Hepatocyte (in vitro differentiated cells): Measurements from ENCODE around the gene RGCC. TPM values are rescaled to one million over a fixed set of nuclear protein-coding genes. Genes with fewer than 3 reads are reported as not detected.

Experiments
- DNase-seq: peaks from one replicate; pipeline ENCODE4 v3.0.0-alpha.2; 2016; ENCODE audit warnings: low spot score
- H2AFZ ChIP-seq: fragments of 200-600 bp; sonication (generic); 2 replicates; pipeline ENCODE4 v1.6.0; 2016; ENCODE audit warnings: antibody characterized with exemption, mild to moderate bottlenecking
- H3K27ac ChIP-seq: fragments of 200-600 bp; sonication (generic); 2 replicates; pipeline ENCODE4 v1.5.1; 2016; ENCODE audit warnings: mild to moderate bottlenecking
- H3K27me3 ChIP-seq: fragments of 200-600 bp; sonication (generic); 2 replicates; pipeline ENCODE4 v1.6.1; 2016
- H3K36me3 ChIP-seq: fragments of 200-600 bp; sonication (generic); replicated peaks from 2 replicates; pipeline ENCODE4 v1.5.1; 2016; ENCODE audit warnings: low read depth; ENCODE audit not compliant: insufficient read depth
- H3K4me1 ChIP-seq: fragments of 200-600 bp; sonication (generic); 2 replicates; pipeline ENCODE4 v1.5.1; 2016; ENCODE audit warnings: mild to moderate bottlenecking, moderate library complexity; ENCODE audit not compliant: insufficient read depth
- H3K4me2 ChIP-seq: fragments of 200-600 bp; sonication (generic); 2 replicates; pipeline ENCODE4 v1.6.0; 2016
- H3K4me3 ChIP-seq: fragments of 200-600 bp; sonication (generic); 2 replicates; pipeline ENCODE4 v1.5.1; 2016; ENCODE audit warnings: mild to moderate bottlenecking
- H3K79me2 ChIP-seq: fragments of 200-600 bp; sonication (generic); 2 replicates; pipeline ENCODE4 v1.6.0; 2017; ENCODE audit warnings: mild to moderate bottlenecking
- H3K9me2 ChIP-seq: fragments of 200-600 bp; sonication (generic); replicated peaks from 2 replicates; pipeline ENCODE4 v1.6.0; 2017; ENCODE audit warnings: mild to moderate bottlenecking; ENCODE audit not compliant: insufficient read depth
- H3K9me3 ChIP-seq: fragments of 200-600 bp; sonication (generic); 2 replicates; pipeline ENCODE4 v1.5.1; 2016; ENCODE audit warnings: low read depth, mild to moderate bottlenecking
- H4K20me1 ChIP-seq: fragments of 200-600 bp; sonication (generic); 2 replicates; pipeline ENCODE4 v1.6.0; 2016; ENCODE audit warnings: mild to moderate bottlenecking; ENCODE audit not compliant: insufficient read depth, poor library complexity, severe bottlenecking
- CTCF ChIP-seq: fragments of 200-600 bp; sonication (generic); IDR thresholded peaks from 2 replicates; pipeline ENCODE4 v1.5.1; 2016; ENCODE audit warnings: antibody characterized with exemption, mild to moderate bottlenecking; ENCODE audit not compliant: poor library complexity
- EZH2 ChIP-seq: fragments of 200-600 bp; sonication (generic); IDR thresholded peaks from 2 replicates; pipeline ENCODE4 v1.6.1; 2016; ENCODE audit warnings: antibody characterized with exemption, mild to moderate bottlenecking, borderline replicate concordance
- EZH2phosphoT487 ChIP-seq: fragments of 200-600 bp; sonication (generic); IDR thresholded peaks from one replicate; pipeline ENCODE4 v1.6.1; 2018; ENCODE audit warnings: antibody characterized with exemption, mild to moderate bottlenecking, low read depth, moderate library complexity; ENCODE audit not compliant: unreplicated experiment, severe bottlenecking
- WGBS: methylation state at CpG from one replicate; pipeline ENCODE4 v1.1.6; 2016; ENCODE audit warnings: low lambda C conversion rate; ENCODE audit errors: missing lambda C conversion rate; 5-methylcytosine and 5-hydroxymethylcytosine counted together
- polyA plus RNA-seq: library from polyadenylated mRNA; unstranded; fragments of >200 nt; fragmentation: Nextera tagmentation; extraction: Ambion mirVana; gene quantifications from 2 replicates; pipeline ENCODE4 v1.2.1, GENCODE V29; 2016
- total RNA-seq: library from RNA; depleted of rRNA; stranded (reverse); fragments of >200 nt; gene quantifications from 2 replicates; pipeline ENCODE4 v1.2.3, GENCODE V29; 2014

Gene RGCC
- total and polyA plus RNA-seq, 2 experiments from 2014 or later: 8.1 to 19.9 TPM

GRCh38 chr13:41499452-41499851 lies 42.1 kb downstream of the RGCC start:
- no peak for DNase-seq
- 95% methylated on average over 5 of the region's 5 CpGs for WGBS
- H3K9me2 ChIP-seq: no peaks in the 10 kb centered on the region

GRCh38 chr13:41500511-41500910 lies 43.2 kb downstream of the RGCC start:
- no peaks in the 10 kb centered on the region for H4K20me1 ChIP-seq
- no peak for DNase-seq
- peaks cover 5% of the 10 kb centered on the region for H3K9me3 ChIP-seq
- no peaks in the 10 kb centered on the region for H3K9me2 ChIP-seq
- no peaks in the 10 kb centered on the region for H3K36me3 ChIP-seq
- H3K79me2 ChIP-seq: no peaks in the 10 kb centered on the region
- 95% methylated on average over 5 of the region's 5 CpGs for WGBS
- no peak for TF ChIP-seq CTCF
- TF ChIP-seq EZH2phosphoT487: no peak
- no peak for TF ChIP-seq EZH2
- H3K27ac ChIP-seq: no peak overlapping the region
- no peak overlapping the region for H3K4me3 ChIP-seq
- H3K27me3 ChIP-seq: no peaks in the 10 kb centered on the region
- H3K4me2 ChIP-seq: no peak overlapping the region
- no peak overlapping the region for H2AFZ ChIP-seq
- H3K4me1 ChIP-seq: no peaks in the 10 kb centered on the region

More at GRCh38 chr13:41499452-41499851, 42.1 kb downstream of the RGCC start:
- H2AFZ ChIP-seq: no peak overlapping the region
- H3K27me3 ChIP-seq: no peaks in the 10 kb centered on the region
- H3K27ac ChIP-seq: no peak overlapping the region
- no peak overlapping the region for H3K4me3 ChIP-seq
- peaks cover 2% of the 10 kb centered on the region for H3K9me3 ChIP-seq
- no peaks in the 10 kb centered on the region for H3K4me1 ChIP-seq
- no peaks in the 10 kb centered on the region for H4K20me1 ChIP-seq
- TF ChIP-seq CTCF (no peak), EZH2 (no peak), EZH2phosphoT487 (no peak)
- no peak overlapping the region for H3K4me2 ChIP-seq
- H3K36me3 ChIP-seq: no peaks in the 10 kb centered on the region
- no peaks in the 10 kb centered on the region for H3K79me2 ChIP-seq

- Histone ChIP-seq H3K4me1 (no peaks in the 10 kb centered on the region), H3K9me3 (peaks cover 5% of the 10 kb centered on the region), H3K4me2 (no peak overlapping the region), H3K9me2 (no peaks in the 10 kb centered on the region), H3K36me3 (no peaks in the 10 kb centered on the region), H3K27me3 (no peaks in the 10 kb centered on the region), H3K27ac (no peak overlapping the region), H3K79me2 (no peaks in the 10 kb centered on the region), H3K4me3 (no peak overlapping the region), H2AFZ (no peak overlapping the region), H4K20me1 (no peaks in the 10 kb centered on the region)
- no peak for DNase-seq
- no peak for TF ChIP-seq EZH2phosphoT487
- WGBS: 92% methylated on average over 4 of the region's 4 CpGs
These were observed 43.9 kb downstream of the RGCC start for GRCh38 chr13:41501281-41501680.

- no peaks in the 10 kb centered on the region for H3K9me2 ChIP-seq
- H3K27me3 ChIP-seq: no peaks in the 10 kb centered on the region
- H3K27ac ChIP-seq: no peak overlapping the region
- no peak overlapping the region for H3K4me3 ChIP-seq
- H2AFZ ChIP-seq: no peak overlapping the region
- TF ChIP-seq CTCF (no peak), EZH2 (no peak), EZH2phosphoT487 (no peak)
- no peaks in the 10 kb centered on the region for H4K20me1 ChIP-seq
- no peaks in the 10 kb centered on the region for H3K79me2 ChIP-seq
- peaks cover 5% of the 10 kb centered on the region for H3K9me3 ChIP-seq
- H3K4me1 ChIP-seq: no peaks in the 10 kb centered on the region
- no peaks in the 10 kb centered on the region for H3K36me3 ChIP-seq
- 77% methylated on average over 5 of the region's 5 CpGs for WGBS
- no peak for DNase-seq
- H3K4me2 ChIP-seq: no peak overlapping the region
These were observed 44.7 kb downstream of the RGCC start for GRCh38 chr13:41502031-41502430.
